PC-9 (cell line): Measurements from ENCODE around the gene VAPB. TPM values are rescaled to one million over a fixed set of nuclear protein-coding genes. Genes with fewer than 3 reads are reported as not detected.
"Not testable (repeated sequence)": the region's sequence is repeated elsewhere in the genome, so short reads cannot be mapped to it uniquely, and the experiment has no call there.

ENCODE experiments used
- BruUV-seq: library from RNA; stranded (reverse); fragments of 400-500 nt; replicated peaks from 2 replicates; lab custom pipeline; 2021; lab: Mats Ljungman, UMichigan
- CTCF ChIA-PET: fragments of 300-600 bp; sonication (Branson Sonifier 250); formaldehyde crosslinking; loops from one replicate; lab custom pipeline; 2022; ENCODE audit warnings: antibody characterized with exemption; lab: Charles Lee
- POLR2A ChIA-PET: fragments of 300-600 bp; sonication (Branson Sonifier 250); formaldehyde crosslinking; loops from one replicate; lab custom pipeline; 2022; ENCODE audit warnings: antibody characterized with exemption; ENCODE audit not compliant: unreplicated experiment; lab: Charles Lee
- DNase-seq, 2 experiments: peaks; one replicate each; pipeline versions ENCODE4 v3.0.0 to v3.0.0-alpha.2; 2015 to 2022; ENCODE audit warnings: mixed read lengths in 1 of 2
- H2AFZ ChIP-seq: fragments of 200-600 bp; sonication (generic); 2 replicates; pipeline ENCODE4 v1.8.1; 2017; ENCODE audit warnings: antibody characterized with exemption
- H3F3A ChIP-seq: fragments of 200-600 bp; sonication (generic); 2 replicates; pipeline ENCODE4 v1.8.1; 2017; ENCODE audit warnings: antibody characterized with exemption, mild to moderate bottlenecking, low read depth; ENCODE audit not compliant: insufficient read depth
- H3K27ac ChIP-seq: fragments of 200-600 bp; sonication (generic); 2 replicates; pipeline ENCODE4 v1.6.1; 2016; ENCODE audit warnings: mixed run types
- H3K27me3 ChIP-seq: fragments of 200-600 bp; sonication (generic); 2 replicates; pipeline ENCODE4 v1.6.1; 2016; ENCODE audit warnings: low read depth, mixed run types; ENCODE audit not compliant: insufficient read depth
- H3K36me3 ChIP-seq: fragments of 200-600 bp; sonication (generic); 2 replicates; pipeline ENCODE4 v1.6.1; 2016; ENCODE audit warnings: low read depth, mixed run types
- H3K4me1 ChIP-seq: fragments of 200-600 bp; sonication (generic); replicated peaks from 2 replicates; pipeline ENCODE4 v1.6.1; 2016; ENCODE audit warnings: mixed run types; ENCODE audit not compliant: insufficient read depth
- H3K4me2 ChIP-seq: fragments of 200-600 bp; sonication (generic); 2 replicates; pipeline ENCODE4 v1.6.1; 2017; ENCODE audit warnings: mixed run types
- H3K4me3 ChIP-seq: fragments of 200-600 bp; sonication (generic); 2 replicates; pipeline ENCODE4 v1.6.1; 2016; ENCODE audit warnings: mixed run types
- H3K79me2 ChIP-seq: fragments of 200-600 bp; sonication (generic); 2 replicates; pipeline ENCODE4 v1.6.1; 2017; ENCODE audit warnings: low read depth, mixed run types
- H3K9me2 ChIP-seq: fragments of 200-600 bp; sonication (generic); 2 replicates; pipeline ENCODE4 v1.8.1; 2017; ENCODE audit warnings: mild to moderate bottlenecking; ENCODE audit not compliant: insufficient read depth
- H3K9me3 ChIP-seq: fragments of 200-600 bp; sonication (generic); 2 replicates; pipeline ENCODE4 v1.8.1; 2016; ENCODE audit warnings: low read depth; ENCODE audit not compliant: insufficient read depth
- H4K20me1 ChIP-seq: fragments of 200-600 bp; sonication (generic); 2 replicates; pipeline ENCODE4 v1.8.1; 2017; ENCODE audit not compliant: insufficient read depth
- CTCF ChIP-seq: fragments of 200-600 bp; sonication (generic); conservative IDR thresholded peaks from 2 replicates; pipeline ENCODE4 v1.6.1; 2017; ENCODE audit warnings: mixed run types, antibody characterized with exemption, mild to moderate bottlenecking, moderate library complexity
- EZH2 ChIP-seq: fragments of 200-600 bp; sonication (generic); IDR thresholded peaks from 2 replicates; pipeline ENCODE4 v1.8.0; 2017; ENCODE audit warnings: antibody characterized with exemption, low read depth
- intact Hi-C: fragments of 100-400 bp; cut with micrococcal nuclease; formaldehyde crosslinking; loops from one replicate; pipeline ENCODE4 v1.10.0; 2022; ENCODE audit not compliant: unreplicated experiment
- total RNA-seq: library from RNA; stranded (reverse); gene quantifications from 2 replicates; pipeline ENCODE4 v1.2.3, GENCODE V29; 2021

The VAPB gene
- total RNA-seq, 1 experiment from 2014 or later, result 80.6 TPM

GRCh38 chr20:58362970-58363369, 26.1 kb upstream of the VAPB start:
- Histone ChIP-seq H3K36me3 (peaks cover 27% of the 10 kb centered on the region), H3K27me3 (no peaks in the 10 kb centered on the region), H2AFZ (no peak overlapping the region)

GRCh38 chr20:58366866-58367265, 22.2 kb upstream of the VAPB start:
- H3K9me3 ChIP-seq, result no peaks in the 10 kb centered on the region
- no peaks in the 10 kb centered on the region for H3K4me1 ChIP-seq
- CTCF ChIA-PET, result no interaction called here
- POLR2A ChIA-PET, result interaction anchor here (0.6 kb wide), 1 partner anchor 9 kb away, joined by 3 read pairs; no protein-coding TSS in a partner anchor
- 0 out of 2 replicates have a peak, but pooled peaks cover 3% of the 10 kb centered on the region for H4K20me1 ChIP-seq
- H3K27ac ChIP-seq, result no peak overlapping the region
- no TSS peak for BruUV-seq
- H3K27me3 ChIP-seq, result no peaks in the 10 kb centered on the region
- peaks cover 21% of the 10 kb centered on the region; the same call in 1 of the 2 replicates for H3K36me3 ChIP-seq
- DNase-seq, result no peak
- peaks cover 3% of the 10 kb centered on the region; the same call in 1 of the 2 replicates for H3F3A ChIP-seq
- H3K9me2 ChIP-seq, result no peaks in the 10 kb centered on the region
- TF ChIP-seq EZH2 (no peak), CTCF (no peak)
- H3K79me2 ChIP-seq, result no peaks in the 10 kb centered on the region
- no peak overlapping the region for H3K4me3 ChIP-seq
- no peak overlapping the region for H3K4me2 ChIP-seq
- intact Hi-C loops, result no loop called here
- no peak overlapping the region for H2AFZ ChIP-seq

More at GRCh38 chr20:58362970-58363369, 26.1 kb upstream of the VAPB start:
- no peaks in the 10 kb centered on the region for H3K9me3 ChIP-seq
- H3F3A ChIP-seq, result peaks cover 3% of the 10 kb centered on the region; the same call in 1 of the 2 replicates
- H3K27ac ChIP-seq, result no peak overlapping the region
- intact Hi-C loops, result no loop called here
- ChIA-PET POLR2A (no interaction called here), CTCF (no interaction called here)
- no peak for TF ChIP-seq EZH2
- no peak for TF ChIP-seq CTCF
- no peaks in the 10 kb centered on the region for H3K9me2 ChIP-seq
- no peak overlapping the region for H3K4me3 ChIP-seq
- no peaks in the 10 kb centered on the region for H3K4me1 ChIP-seq
- BruUV-seq, result no TSS peak
- DNase-seq, result no peak
- H3K4me2 ChIP-seq, result no peak overlapping the region
- H3K79me2 ChIP-seq, result no peaks in the 10 kb centered on the region
- H4K20me1 ChIP-seq, result no peaks in the 10 kb centered on the region

GRCh38 chr20:58372806-58373205, 16.2 kb upstream of the VAPB start:
- no peak for DNase-seq
- no TSS peak for BruUV-seq

GRCh38 chr20:58373296-58373695, 15.7 kb upstream of the VAPB start:
- BruUV-seq, CTCF ChIA-PET, H3K79me2 ChIP-seq, DNase-seq, H4K20me1 ChIP-seq, H3K4me2 ChIP-seq, POLR2A ChIA-PET, H3K9me2 ChIP-seq, H3K4me1 ChIP-seq, H3F3A ChIP-seq, H3K27me3 ChIP-seq, H2AFZ ChIP-seq, H3K27ac ChIP-seq, intact Hi-C loops, H3K9me3 ChIP-seq, H3K36me3 ChIP-seq, H3K4me3 ChIP-seq: not testable (repeated sequence)

More at GRCh38 chr20:58372806-58373205, 16.2 kb upstream of the VAPB start:
- H3K36me3 ChIP-seq, result no peaks in the 10 kb centered on the region
- H3K27ac ChIP-seq, result no peak overlapping the region
- H3K4me3 ChIP-seq, result no peak overlapping the region
- H2AFZ ChIP-seq, result no peak overlapping the region
- no peaks in the 10 kb centered on the region for H3K27me3 ChIP-seq
- ChIA-PET CTCF (no interaction called here), POLR2A (no interaction called here)
- no peak for TF ChIP-seq EZH2
- no peaks in the 10 kb centered on the region for H3K9me2 ChIP-seq
- no peaks in the 10 kb centered on the region for H3F3A ChIP-seq
- H4K20me1 ChIP-seq, result 0 out of 2 replicates have a peak, but pooled peaks cover 3% of the 10 kb centered on the region
- no peaks in the 10 kb centered on the region for H3K9me3 ChIP-seq
- H3K4me2 ChIP-seq, result no peak overlapping the region
- no peaks in the 10 kb centered on the region for H3K79me2 ChIP-seq
- intact Hi-C loops, result no loop called here
- no peaks in the 10 kb centered on the region for H3K4me1 ChIP-seq
